Fibroblast of lung (primary cell): Measurements from ENCODE around the gene SLC39A7. TPM values are rescaled to one million over a fixed set of nuclear protein-coding genes. Genes with fewer than 3 reads are reported as not detected.
A peak's percentile ranks its signal among the peaks of the same experiment; 100 is the strongest.

Experiments used
- DNase-seq, 2 donors: peaks; one replicate each; pipeline versions ENCODE4 v3.0.0 to v3.0.0-alpha.2; 2010; ENCODE audit warnings: low read depth in 2 of 2
- H2AFZ ChIP-seq: 2 replicates; pipeline ENCODE4 v1.5.1; 2012; ENCODE audit warnings: low read length, control low read depth, inconsistent platforms
- H3K27ac ChIP-seq: 2 replicates; pipeline ENCODE4 v1.5.1; 2011; ENCODE audit warnings: low read length, control low read depth; ENCODE audit not compliant: insufficient read depth
- H3K27me3 ChIP-seq: 2 replicates; pipeline ENCODE4 v1.5.1; 2011; ENCODE audit warnings: mild to moderate bottlenecking, low read length; ENCODE audit not compliant: control insufficient read depth, insufficient read depth
- H3K36me3 ChIP-seq: 2 replicates; pipeline ENCODE4 v1.5.1; 2011; ENCODE audit warnings: low read length; ENCODE audit not compliant: control insufficient read depth, insufficient read depth
- H3K4me1 ChIP-seq: 2 replicates; pipeline ENCODE4 v1.5.1; 2011; ENCODE audit warnings: low read length; ENCODE audit not compliant: control insufficient read depth, insufficient read depth; ENCODE audit errors: extremely low read depth
- H3K4me2 ChIP-seq: 2 replicates; pipeline ENCODE4 v1.5.1; 2011; ENCODE audit warnings: low read length, control low read depth; ENCODE audit not compliant: insufficient read depth; ENCODE audit errors: extremely low read depth
- H3K4me3 ChIP-seq, 4 experiments: fragments of 200-600 bp in 1 of 4; sonication (generic) in 1 of 4; replicated peaks in 1 of 4; 2 replicates each; pipeline ENCODE4 v1.5.1; 2011 to 2016; ENCODE audit warnings: low read length in 4 of 4, low read depth in 3 of 4, mild to moderate bottlenecking in 3 of 4, control low read depth in 2 of 4, inconsistent platforms in 1 of 4, mixed read lengths in 1 of 4; ENCODE audit not compliant: insufficient read depth in 1 of 4; ENCODE audit errors: control extremely low read depth in 1 of 4
- H3K79me2 ChIP-seq: 2 replicates; pipeline ENCODE4 v1.5.1; 2012; ENCODE audit warnings: mild to moderate bottlenecking, low read length, inconsistent platforms; ENCODE audit not compliant: control insufficient read depth, insufficient read depth
- H3K9ac ChIP-seq: 2 replicates; pipeline ENCODE4 v1.5.1; 2011; ENCODE audit warnings: mild to moderate bottlenecking, low read length, control low read depth; ENCODE audit not compliant: insufficient read depth
- H3K9me3 ChIP-seq: 2 replicates; pipeline ENCODE4 v1.5.1; 2012; ENCODE audit warnings: low read depth, low read length; ENCODE audit not compliant: control insufficient read depth, insufficient read depth
- H4K20me1 ChIP-seq: 2 replicates; pipeline ENCODE4 v1.5.1; 2011; ENCODE audit warnings: low read length; ENCODE audit not compliant: control insufficient read depth, insufficient read depth; ENCODE audit errors: extremely low read depth
- EZH2 ChIP-seq: IDR thresholded peaks from 2 replicates; pipeline ENCODE4 v1.5.1; 2012; ENCODE audit warnings: low read length, control low read depth, mild to moderate bottlenecking; ENCODE audit errors: missing control alignments
- polyA plus RNA-seq, 2 donors: library from polyadenylated mRNA; depleted of rRNA in 1 of 2; stranded (reverse) in 1 of 2; unstranded in 1 of 2; fragments of >200 nt; gene quantifications; 2 replicates each; pipeline ENCODE4 v1.2.1, GENCODE V29; 2011 to 2012; ENCODE audit warnings: missing spikeins in 1 of 2
- total RNA-seq: library from RNA; depleted of rRNA; stranded (reverse); fragments of >200 nt; gene quantifications from 2 replicates; pipeline ENCODE4 v1.2.1, GENCODE V29; 2014
- TF ChIP-seq, protein P1 (sequence below), 2 donors: IDR thresholded peaks in 1 of 2; conservative IDR thresholded peaks in 1 of 2; 1 replicate in 1 of 2; 2 replicates in 1 of 2; pipeline ENCODE4 v1.5.1; 2011 to 2012; ENCODE audit warnings: low read length in 2 of 2, control low read depth in 1 of 2, inconsistent platforms in 1 of 2, low read depth in 1 of 2, mild to moderate bottlenecking in 1 of 2

SLC39A7 gene
- total and polyA plus RNA-seq, 2 donors (not counting 1 experiment from before 2014, with no cell fraction given), result 112 to 160 TPM

DNA sequence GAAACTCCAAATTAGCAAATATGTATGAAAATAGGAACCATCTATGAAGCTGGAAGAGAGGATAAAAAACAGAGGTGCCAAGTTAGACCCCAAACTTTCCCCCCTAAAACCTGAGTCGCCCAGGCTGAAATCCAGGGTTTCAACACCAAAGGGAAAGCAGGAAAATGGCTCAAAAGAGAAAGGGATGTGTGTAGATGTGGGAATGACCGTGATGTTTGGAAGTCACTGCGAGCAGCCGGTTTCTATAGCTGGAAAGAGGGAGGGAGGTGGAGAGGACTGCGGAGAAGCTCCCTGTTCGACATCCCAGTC lies 12.1 kb downstream of the SLC39A7 start:
- peak overlapping the region; percentile 81 for H3K4me2 ChIP-seq
- peaks cover 7% of the 10 kb centered on the region for H3K27me3 ChIP-seq
- no peak overlapping the region for H2AFZ ChIP-seq
- H3K27ac ChIP-seq, result no peak overlapping the region
- H3K4me1 ChIP-seq, result peaks cover 5% of the 10 kb centered on the region
- peak overlapping the region; percentile 36 for H3K9ac ChIP-seq
- H3K9me3 ChIP-seq, result no peaks in the 10 kb centered on the region
- TF ChIP-seq, protein P1, sequence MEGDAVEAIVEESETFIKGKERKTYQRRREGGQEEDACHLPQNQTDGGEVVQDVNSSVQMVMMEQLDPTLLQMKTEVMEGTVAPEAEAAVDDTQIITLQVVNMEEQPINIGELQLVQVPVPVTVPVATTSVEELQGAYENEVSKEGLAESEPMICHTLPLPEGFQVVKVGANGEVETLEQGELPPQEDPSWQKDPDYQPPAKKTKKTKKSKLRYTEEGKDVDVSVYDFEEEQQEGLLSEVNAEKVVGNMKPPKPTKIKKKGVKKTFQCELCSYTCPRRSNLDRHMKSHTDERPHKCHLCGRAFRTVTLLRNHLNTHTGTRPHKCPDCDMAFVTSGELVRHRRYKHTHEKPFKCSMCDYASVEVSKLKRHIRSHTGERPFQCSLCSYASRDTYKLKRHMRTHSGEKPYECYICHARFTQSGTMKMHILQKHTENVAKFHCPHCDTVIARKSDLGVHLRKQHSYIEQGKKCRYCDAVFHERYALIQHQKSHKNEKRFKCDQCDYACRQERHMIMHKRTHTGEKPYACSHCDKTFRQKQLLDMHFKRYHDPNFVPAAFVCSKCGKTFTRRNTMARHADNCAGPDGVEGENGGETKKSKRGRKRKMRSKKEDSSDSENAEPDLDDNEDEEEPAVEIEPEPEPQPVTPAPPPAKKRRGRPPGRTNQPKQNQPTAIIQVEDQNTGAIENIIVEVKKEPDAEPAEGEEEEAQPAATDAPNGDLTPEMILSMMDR (conservative IDR thresholded peaks at IDR 0.05 in 1 of 2, IDR thresholded peaks at IDR 0.05 in 1 of 2; ENCODE audit: low read depth in 1 of 2, low read length in 2 of 2), result no peak
- TF ChIP-seq EZH2, result no peak
- no peak for DNase-seq
- H3K4me3 ChIP-seq, result peak overlapping the region; percentile 49 to 63 (median 57)
- peaks cover 11% of the 10 kb centered on the region for H3K36me3 ChIP-seq
- no peaks in the 10 kb centered on the region for H4K20me1 ChIP-seq
- no peaks in the 10 kb centered on the region for H3K79me2 ChIP-seq

- no peaks in the 10 kb centered on the region for H3K79me2 ChIP-seq
- H3K4me2 ChIP-seq, result peak overlapping the region; percentile 81
- peaks cover 8% of the 10 kb centered on the region for H3K27me3 ChIP-seq
- no peaks in the 10 kb centered on the region for H4K20me1 ChIP-seq
- no peak overlapping the region for H3K27ac ChIP-seq
- H3K9me3 ChIP-seq, result no peaks in the 10 kb centered on the region
- peak overlapping the region; percentile 50 for H2AFZ ChIP-seq
- TF ChIP-seq, protein P1 (conservative IDR thresholded peaks at IDR 0.05 in 1 of 2, IDR thresholded peaks at IDR 0.05 in 1 of 2; ENCODE audit: low read depth in 1 of 2, low read length in 2 of 2), result no peak
- TF ChIP-seq EZH2, result peak; percentile 51
- H3K4me3 ChIP-seq, result peak overlapping the region; percentile 49 to 63 (median 57)
- no peak for DNase-seq
- peaks cover 11% of the 10 kb centered on the region for H3K36me3 ChIP-seq
- peaks cover 5% of the 10 kb centered on the region for H3K4me1 ChIP-seq
- H3K9ac ChIP-seq, result peak overlapping the region; percentile 36
These were observed 12.7 kb downstream of the SLC39A7 start for GRCh38 chr6:33213166-33213988.

GRCh38 chr6:33213989-33214335 lies 13.3 kb downstream of the SLC39A7 start:
- H3K36me3 ChIP-seq, result peaks cover 11% of the 10 kb centered on the region
- H3K4me3 ChIP-seq, result peak overlapping the region; percentile 49 to 63 (median 57)
- H2AFZ ChIP-seq, result peak overlapping the region; percentile 50
- TF ChIP-seq, protein P1 (conservative IDR thresholded peaks at IDR 0.05 in 1 of 2, IDR thresholded peaks at IDR 0.05 in 1 of 2; ENCODE audit: low read depth in 1 of 2, low read length in 2 of 2), result no peak
- no peak for TF ChIP-seq EZH2
- peak overlapping the region; percentile 81 for H3K4me2 ChIP-seq
- DNase-seq, result no peak
- H3K27ac ChIP-seq, result no peak overlapping the region
- no peaks in the 10 kb centered on the region for H3K79me2 ChIP-seq
- H3K9me3 ChIP-seq, result no peaks in the 10 kb centered on the region
- H3K9ac ChIP-seq, result peak overlapping the region; percentile 8
- peaks cover 13% of the 10 kb centered on the region for H3K27me3 ChIP-seq
- no peaks in the 10 kb centered on the region for H4K20me1 ChIP-seq
- H3K4me1 ChIP-seq, result peaks cover 5% of the 10 kb centered on the region
